Measurements from ENCODE around the gene ZNF609. TPM values are rescaled to one million over a fixed set of nuclear protein-coding genes. Genes with fewer than 3 reads are reported as not detected.

The ZNF609 gene
- total and polyA plus RNA-seq, 2 of the 13 experiments (the other 11 are each of a cell fraction or from before 2014, with no cell fraction given) = 8.9 to 9.9 TPM

GRCh38 chr15:64640146-64640871, 179.9 kb downstream of the ZNF609 start (continued):
- TF ChIP-seq KIAA2018 (CRISPR knock-in tag; IDR thresholded peaks at IDR 0.05; ENCODE audit: borderline replicate concordance) = no peak
- no peak for TF ChIP-seq RBM22 (optimal IDR thresholded peaks at IDR 0.05; ENCODE audit: low read length)
- TF ChIP-seq, protein P1, sequence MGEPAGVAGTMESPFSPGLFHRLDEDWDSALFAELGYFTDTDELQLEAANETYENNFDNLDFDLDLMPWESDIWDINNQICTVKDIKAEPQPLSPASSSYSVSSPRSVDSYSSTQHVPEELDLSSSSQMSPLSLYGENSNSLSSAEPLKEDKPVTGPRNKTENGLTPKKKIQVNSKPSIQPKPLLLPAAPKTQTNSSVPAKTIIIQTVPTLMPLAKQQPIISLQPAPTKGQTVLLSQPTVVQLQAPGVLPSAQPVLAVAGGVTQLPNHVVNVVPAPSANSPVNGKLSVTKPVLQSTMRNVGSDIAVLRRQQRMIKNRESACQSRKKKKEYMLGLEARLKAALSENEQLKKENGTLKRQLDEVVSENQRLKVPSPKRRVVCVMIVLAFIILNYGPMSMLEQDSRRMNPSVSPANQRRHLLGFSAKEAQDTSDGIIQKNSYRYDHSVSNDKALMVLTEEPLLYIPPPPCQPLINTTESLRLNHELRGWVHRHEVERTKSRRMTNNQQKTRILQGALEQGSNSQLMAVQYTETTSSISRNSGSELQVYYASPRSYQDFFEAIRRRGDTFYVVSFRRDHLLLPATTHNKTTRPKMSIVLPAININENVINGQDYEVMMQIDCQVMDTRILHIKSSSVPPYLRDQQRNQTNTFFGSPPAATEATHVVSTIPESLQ (CRISPR knock-in tag; conservative IDR thresholded peaks at IDR 0.05) = no peak
- TF ChIP-seq ATF7-NPFF (CRISPR knock-in tag; IDR thresholded peaks at IDR 0.05; ENCODE audit: low read depth) = no peak
- no peak for TF ChIP-seq ZBTB20 (CRISPR knock-in tag; IDR thresholded peaks at IDR 0.05; ENCODE audit: borderline replicate concordance, low read depth)
- TF ChIP-seq TARDBP (CRISPR knock-in tag; IDR thresholded peaks at IDR 0.05) = no peak
- no peak for TF ChIP-seq ZBTB3 (CRISPR knock-in tag; IDR thresholded peaks at IDR 0.05; ENCODE audit: borderline replicate concordance, low read depth)
- TF ChIP-seq ZNF557 (CRISPR knock-in tag; IDR thresholded peaks at IDR 0.05) = no peak
- TF ChIP-seq NCOR1 (IDR thresholded peaks at IDR 0.05; ENCODE audit: borderline replicate concordance, low read length) = no peak
- no peak for TF ChIP-seq ZNF446 (CRISPR knock-in tag; IDR thresholded peaks at IDR 0.05)
- TF ChIP-seq FOSL2 (CRISPR knock-in tag; IDR thresholded peaks at IDR 0.05) = 0 out of 2 replicates have a peak, but pooled peaks have one; percentile 6
- no peak for TF ChIP-seq NFIC (IDR thresholded peaks at IDR 0.05; ENCODE audit: low read length)
- TF ChIP-seq, protein P2, sequence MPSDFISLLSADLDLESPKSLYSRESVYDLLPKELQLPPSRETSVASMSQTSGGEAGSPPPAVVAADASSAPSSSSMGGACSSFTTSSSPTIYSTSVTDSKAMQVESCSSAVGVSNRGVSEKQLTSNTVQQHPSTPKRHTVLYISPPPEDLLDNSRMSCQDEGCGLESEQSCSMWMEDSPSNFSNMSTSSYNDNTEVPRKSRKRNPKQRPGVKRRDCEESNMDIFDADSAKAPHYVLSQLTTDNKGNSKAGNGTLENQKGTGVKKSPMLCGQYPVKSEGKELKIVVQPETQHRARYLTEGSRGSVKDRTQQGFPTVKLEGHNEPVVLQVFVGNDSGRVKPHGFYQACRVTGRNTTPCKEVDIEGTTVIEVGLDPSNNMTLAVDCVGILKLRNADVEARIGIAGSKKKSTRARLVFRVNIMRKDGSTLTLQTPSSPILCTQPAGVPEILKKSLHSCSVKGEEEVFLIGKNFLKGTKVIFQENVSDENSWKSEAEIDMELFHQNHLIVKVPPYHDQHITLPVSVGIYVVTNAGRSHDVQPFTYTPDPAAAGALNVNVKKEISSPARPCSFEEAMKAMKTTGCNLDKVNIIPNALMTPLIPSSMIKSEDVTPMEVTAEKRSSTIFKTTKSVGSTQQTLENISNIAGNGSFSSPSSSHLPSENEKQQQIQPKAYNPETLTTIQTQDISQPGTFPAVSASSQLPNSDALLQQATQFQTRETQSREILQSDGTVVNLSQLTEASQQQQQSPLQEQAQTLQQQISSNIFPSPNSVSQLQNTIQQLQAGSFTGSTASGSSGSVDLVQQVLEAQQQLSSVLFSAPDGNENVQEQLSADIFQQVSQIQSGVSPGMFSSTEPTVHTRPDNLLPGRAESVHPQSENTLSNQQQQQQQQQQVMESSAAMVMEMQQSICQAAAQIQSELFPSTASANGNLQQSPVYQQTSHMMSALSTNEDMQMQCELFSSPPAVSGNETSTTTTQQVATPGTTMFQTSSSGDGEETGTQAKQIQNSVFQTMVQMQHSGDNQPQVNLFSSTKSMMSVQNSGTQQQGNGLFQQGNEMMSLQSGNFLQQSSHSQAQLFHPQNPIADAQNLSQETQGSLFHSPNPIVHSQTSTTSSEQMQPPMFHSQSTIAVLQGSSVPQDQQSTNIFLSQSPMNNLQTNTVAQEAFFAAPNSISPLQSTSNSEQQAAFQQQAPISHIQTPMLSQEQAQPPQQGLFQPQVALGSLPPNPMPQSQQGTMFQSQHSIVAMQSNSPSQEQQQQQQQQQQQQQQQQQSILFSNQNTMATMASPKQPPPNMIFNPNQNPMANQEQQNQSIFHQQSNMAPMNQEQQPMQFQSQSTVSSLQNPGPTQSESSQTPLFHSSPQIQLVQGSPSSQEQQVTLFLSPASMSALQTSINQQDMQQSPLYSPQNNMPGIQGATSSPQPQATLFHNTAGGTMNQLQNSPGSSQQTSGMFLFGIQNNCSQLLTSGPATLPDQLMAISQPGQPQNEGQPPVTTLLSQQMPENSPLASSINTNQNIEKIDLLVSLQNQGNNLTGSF (CRISPR knock-in tag; IDR thresholded peaks at IDR 0.05) = no peak
- TF ChIP-seq ZNF558 (CRISPR knock-in tag; IDR thresholded peaks at IDR 0.05; ENCODE audit: borderline replicate concordance) = no peak
